ENCODE results near the gene BDKRB2. TPM values are rescaled to one million over a fixed set of nuclear protein-coding genes. Genes with fewer than 3 reads are reported as not detected.

BDKRB2 gene
- total RNA-seq, 1 experiment from 2014 or later, result 0.15 TPM

- Histone ChIP-seq H3K79me2 (ENCODE audit: insufficient read depth, low read length) (no peaks in the 10 kb centered on the region), H2BK120ac (ENCODE audit: low read depth, low read length, poor library complexity, severe bottlenecking) (no peak overlapping the region), H2AK5ac (ENCODE audit: insufficient read length, low read length) (no peak overlapping the region), H3K4me2 (ENCODE audit: insufficient read depth, insufficient read length, low read length) (no peak overlapping the region), H2BK12ac (ENCODE audit: insufficient read length, low read depth, low read length) (no peak overlapping the region), H3T11ph (ENCODE audit: low read length) (no peak overlapping the region), H2BK5ac (ENCODE audit: insufficient read length, low read length) (no peak overlapping the region), H3K9ac (ENCODE audit: extremely low read depth, insufficient read length, low read length) (no peak overlapping the region), H4K5ac (ENCODE audit: insufficient read length, low read depth, low read length) (no peak overlapping the region), H3K27me3 (ENCODE audit: insufficient read depth, low read length) (no peaks in the 10 kb centered on the region), H3K27ac (ENCODE audit: insufficient read length, low read depth, low read length) (no peak overlapping the region), H3K56ac (ENCODE audit: insufficient read length, low read depth, low read length) (no peak overlapping the region), H2AFZ (ENCODE audit: low read length) (no peak overlapping the region), H4K91ac (ENCODE audit: insufficient read length, low read depth, low read length) (no peak overlapping the region), H3K14ac (ENCODE audit: insufficient read depth, low read length) (no peak overlapping the region; the same call in 1 of the 2 replicates), H3K4me1 (ENCODE audit: insufficient read depth, low read length) (no peaks in the 10 kb centered on the region), H2BK15ac (ENCODE audit: low read depth, low read length) (no peak overlapping the region), H3K18ac (ENCODE audit: insufficient read length, low read depth, low read length) (no peak overlapping the region), H2BK20ac (ENCODE audit: low read depth, low read length, poor library complexity, severe bottlenecking) (no peak overlapping the region), H3K23me2 (ENCODE audit: insufficient read length, low read depth, low read length, poor library complexity, severe bottlenecking) (no peaks in the 10 kb centered on the region), H3K23ac (ENCODE audit: insufficient read length, low read depth, low read length) (no peak overlapping the region), H4K8ac (replicated peaks; ENCODE audit: insufficient read length, low read depth, low read length) (no peak overlapping the region), H3K79me1 (ENCODE audit: insufficient read depth, low read depth, low read length, poor library complexity, severe bottlenecking) (no peaks in the 10 kb centered on the region), H3K4ac (ENCODE audit: low read depth, low read length) (no peak overlapping the region), H3K9me3 (ENCODE audit: control insufficient read depth, low read depth, low read length) (no peaks in the 10 kb centered on the region), H4K20me1 (ENCODE audit: control insufficient read depth, insufficient read depth, insufficient read length) (no peaks in the 10 kb centered on the region)
- H3K4me3 Mint-ChIP-seq, result no peak overlapping the region; a peak in 1 of 5 replicates
- peaks cover 6 to 10% of the 10 kb centered on the region in 2 experiments; a peak in 3 of 4 replicates for H3K4me1 Mint-ChIP-seq
- WGBS (ENCODE audit: extremely low coverage, insufficient read length, low lambda C conversion rate), result no CpG with 5 or more reads among the region's 7 CpGs
- H3K9me3 Mint-ChIP-seq, result no peaks in the 10 kb centered on the region
- H3K27me3 Mint-ChIP-seq (ENCODE audit: low read depth), result peaks cover 7% of the 10 kb centered on the region
- H3K36me3 Mint-ChIP-seq (ENCODE audit: insufficient read depth in 1 of 3, low read depth in 3 of 3), result no peaks in the 10 kb centered on the region
- TF ChIP-seq CTCF (conservative IDR thresholded peaks at IDR 0.05), result no peak
- DNase-seq, result no peak
- H3K27ac Mint-ChIP-seq, result peak overlapping the region in 1 of 3 experiments; percentile 3; a peak in 1 of 7 replicates
These were observed 16.5 kb downstream of the BDKRB2 start for GRCh38 chr14:96221109-96221650.
